SW 1271 (cell line): ENCODE data around the gene MAP2K3.
"Not testable (repeated sequence)": the region's sequence is repeated elsewhere in the genome, so short reads cannot be mapped to it uniquely, and the experiment has no call there.

Experiments
- DNase-seq, 2 experiments: peaks; one replicate each; lab custom pipeline; 2025; lab: John Stamatoyannopoulos, UW

MAP2K3 gene

GRCh38 chr17:21296097-21297025, 11.8 kb downstream of the MAP2K3 start:
- DNase-seq, result peak in 1 of 2 experiments; percentile 19

- no peak for DNase-seq
These were observed 12.6 kb downstream of the MAP2K3 start for GRCh38 chr17:21297026-21297520.

DNA sequence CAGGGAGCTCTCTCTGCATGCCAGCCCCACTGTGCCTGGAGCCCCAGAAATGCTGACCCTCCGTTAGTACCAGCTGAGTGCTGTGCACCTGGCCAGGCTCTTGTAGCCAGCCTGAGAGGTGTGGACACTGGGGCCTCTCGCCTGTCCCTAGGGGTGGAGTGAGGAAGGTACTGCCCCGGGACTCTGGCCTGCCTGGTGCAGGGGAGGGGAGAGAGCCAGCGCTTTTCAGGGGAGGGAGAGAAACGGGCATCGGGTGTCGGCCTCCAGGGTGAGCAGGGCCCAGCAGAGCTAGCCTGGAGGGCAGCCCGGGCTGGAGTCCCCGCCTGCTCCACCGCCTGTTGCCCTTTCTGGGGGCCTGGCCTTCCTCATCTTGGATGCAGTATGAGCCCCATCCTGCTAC, 13.1 kb downstream of the MAP2K3 start:
- no peak for DNase-seq

DNA sequence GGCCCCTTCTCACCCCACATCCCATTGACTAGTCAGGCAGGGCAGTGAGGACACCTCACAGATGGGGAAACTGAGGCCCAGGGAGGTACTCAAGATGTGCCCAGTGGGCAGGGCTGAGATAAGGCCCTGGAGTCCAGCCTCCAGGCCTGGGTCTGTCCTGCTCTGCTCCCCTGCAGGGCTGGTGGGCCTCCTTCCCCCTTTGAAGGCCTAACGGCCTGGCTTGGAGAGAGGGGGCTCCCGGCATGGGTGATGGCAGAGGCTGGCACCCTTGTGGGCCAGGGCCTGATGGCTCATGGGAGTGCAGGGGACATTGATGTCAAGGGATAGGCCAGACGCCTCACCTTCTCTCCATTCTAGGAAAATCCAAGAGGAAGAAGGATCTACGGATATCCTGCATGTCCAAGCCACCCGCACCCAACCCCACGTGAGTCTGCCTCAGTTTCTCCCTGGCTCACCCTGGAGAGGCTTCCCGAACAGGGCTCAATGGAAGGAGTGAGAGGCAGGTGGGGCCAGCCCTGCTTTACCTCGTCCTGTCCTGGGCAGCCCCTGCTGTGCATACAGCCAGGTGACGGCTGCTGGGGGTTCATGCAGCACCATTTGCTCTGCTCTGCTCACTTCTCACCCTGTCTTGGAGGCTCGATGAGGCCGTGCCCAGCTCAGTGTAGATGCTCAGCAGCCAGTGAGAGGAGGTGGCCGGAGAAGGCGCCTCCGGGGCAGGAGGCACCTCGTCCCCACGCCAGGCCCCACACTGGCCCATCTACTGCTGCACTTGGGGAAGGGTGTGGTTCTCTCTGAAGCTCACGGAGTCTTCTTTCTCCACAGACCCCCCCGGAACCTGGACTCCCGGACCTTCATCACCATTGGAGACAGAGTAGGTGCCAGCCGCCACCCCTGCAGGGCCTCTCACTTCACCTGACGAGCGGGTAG, 13.8 kb downstream of the MAP2K3 start:
- DNase-seq, result no peak

- no peak for DNase-seq
These were observed 14.5 kb downstream of the MAP2K3 start for GRCh38 chr17:21298983-21299519.

DNA sequence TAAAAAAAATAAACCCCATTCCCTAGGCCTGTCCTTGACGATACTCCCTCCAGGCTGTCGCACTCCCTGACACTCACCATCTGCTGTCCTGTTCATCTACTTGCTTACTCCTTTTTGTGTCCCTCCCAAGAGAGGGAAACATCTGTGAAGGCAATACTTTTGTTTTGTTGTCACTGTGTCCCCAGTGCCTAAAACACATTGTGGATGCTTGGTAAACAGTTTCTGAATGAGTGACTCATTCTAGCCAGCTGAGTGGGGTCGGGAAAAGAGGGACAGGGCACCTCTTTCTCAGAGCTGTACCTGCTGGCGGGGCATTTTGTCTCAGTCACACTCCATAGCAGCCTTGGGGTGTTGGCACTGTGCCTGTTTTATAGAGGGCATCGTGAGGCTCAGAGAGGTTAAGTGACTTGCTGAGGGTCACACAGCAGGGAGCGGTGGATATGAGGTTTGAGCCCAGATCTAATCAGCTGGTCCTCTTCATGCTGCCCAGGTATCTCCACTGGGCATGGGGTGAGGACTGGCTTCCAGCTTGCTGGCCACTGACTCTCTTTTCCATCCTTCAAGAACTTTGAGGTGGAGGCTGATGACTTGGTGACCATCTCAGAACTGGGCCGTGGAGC, 15.6 kb downstream of the MAP2K3 start:
- peak in 1 of 2 experiments; percentile 31 for DNase-seq

- DNase-seq, result no peak
These were observed 16.4 kb downstream of the MAP2K3 start for GRCh38 chr17:21300601-21301571.

GRCh38 chr17:21301593-21302550, 17.4 kb downstream of the MAP2K3 start:
- DNase-seq, result no peak

DNA sequence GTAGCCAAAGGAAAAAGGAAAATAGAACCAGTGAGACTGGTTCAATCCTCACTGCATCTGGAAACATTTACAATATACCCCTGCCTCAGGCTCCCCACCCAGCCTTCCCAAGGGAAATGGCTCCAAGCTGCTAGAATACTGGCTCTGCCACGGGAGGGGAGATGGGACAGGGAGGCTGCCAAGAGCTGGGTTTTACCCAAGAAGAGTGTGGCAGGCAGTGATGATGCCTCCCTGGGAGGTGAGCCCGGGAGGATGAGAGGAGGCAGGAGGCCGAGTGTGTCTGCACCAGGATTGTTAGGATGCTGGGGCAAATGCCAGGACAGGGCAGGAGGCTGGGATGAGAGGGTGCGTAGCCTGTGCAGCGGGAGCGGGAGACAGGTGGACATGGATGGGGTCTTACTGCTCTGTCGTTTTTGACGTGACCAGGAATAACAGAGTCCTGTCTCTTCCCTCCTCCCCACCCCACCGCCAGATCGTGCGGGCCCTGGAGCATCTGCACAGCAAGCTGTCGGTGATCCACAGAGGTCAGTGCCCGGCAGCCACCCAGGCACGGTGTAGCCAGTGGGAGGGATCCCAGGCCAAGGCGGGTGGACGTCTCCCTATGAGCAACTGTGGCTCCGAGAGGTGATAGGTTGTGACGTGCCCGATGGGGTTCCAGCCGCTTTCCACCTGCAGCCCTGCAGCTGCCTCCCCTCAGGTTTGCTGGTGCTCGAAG, 18.4 kb downstream of the MAP2K3 start:
- DNase-seq, result no peak

- DNase-seq, result no peak
These were observed 19.0 kb downstream of the MAP2K3 start for GRCh38 chr17:21303441-21304065.

GRCh38 chr17:21304091-21304490, 19.6 kb downstream of the MAP2K3 start:
- DNase-seq, result no peak

GRCh38 chr17:21304551-21305151, 20.1 kb downstream of the MAP2K3 start:
- DNase-seq, result not testable (repeated sequence)

- DNase-seq, result not testable (repeated sequence)
These were observed 21.1 kb downstream of the MAP2K3 start for GRCh38 chr17:21305431-21306180.

GRCh38 chr17:21306611-21307272, 22.2 kb downstream of the MAP2K3 start:
- not testable (repeated sequence) for DNase-seq

DNA sequence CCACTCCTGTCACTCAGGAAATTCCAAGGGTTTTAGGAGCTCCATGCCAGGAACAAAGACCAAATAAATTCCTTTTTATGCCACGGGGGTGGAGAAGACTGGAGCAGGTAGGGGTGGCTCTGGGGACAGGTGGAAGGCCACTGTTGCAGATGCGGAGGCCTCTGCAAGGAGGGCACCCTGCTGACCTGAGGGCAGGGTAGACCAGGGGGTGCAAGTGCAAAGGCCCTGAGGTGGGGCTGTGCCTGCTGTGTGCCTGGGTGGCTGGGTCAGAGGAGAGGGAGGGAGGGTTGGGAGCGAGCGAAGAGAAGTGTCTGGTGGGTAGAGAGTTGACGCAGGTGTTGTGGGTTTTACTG, 22.7 kb downstream of the MAP2K3 start:
- not testable (repeated sequence) for DNase-seq

DNA sequence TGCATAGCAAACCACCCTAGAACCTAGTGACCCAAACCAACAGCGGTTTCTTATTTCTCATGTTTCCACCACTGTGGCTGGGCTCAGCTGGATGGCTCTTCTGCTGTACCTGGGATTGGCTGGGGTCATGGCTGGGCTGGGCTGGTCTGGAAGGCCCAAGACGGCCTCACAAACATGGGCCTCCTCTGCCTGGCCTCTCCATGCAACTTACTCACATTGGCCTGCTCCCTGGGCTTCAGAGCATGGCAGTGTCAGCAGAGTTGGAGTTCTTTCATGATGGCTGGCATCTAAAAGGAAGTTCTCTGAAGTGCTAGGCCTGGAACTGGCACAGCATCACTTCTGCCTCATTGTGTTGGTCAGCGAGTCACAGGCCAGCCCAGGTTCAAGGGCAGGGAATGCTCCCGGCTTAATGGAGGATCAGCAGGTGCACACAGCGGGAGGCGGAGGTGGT, 24.4 kb downstream of the MAP2K3 start:
- DNase-seq, result not testable (repeated sequence)
